Stimulated activated naive CD4-positive, alpha-beta T cell (primary cell): ENCODE data around the gene THAP7.

Experiments
- DNase-seq, 6 experiments: peaks; one replicate each; lab custom pipeline; 2025; lab: John Stamatoyannopoulos, UW

The THAP7 gene

DNA sequence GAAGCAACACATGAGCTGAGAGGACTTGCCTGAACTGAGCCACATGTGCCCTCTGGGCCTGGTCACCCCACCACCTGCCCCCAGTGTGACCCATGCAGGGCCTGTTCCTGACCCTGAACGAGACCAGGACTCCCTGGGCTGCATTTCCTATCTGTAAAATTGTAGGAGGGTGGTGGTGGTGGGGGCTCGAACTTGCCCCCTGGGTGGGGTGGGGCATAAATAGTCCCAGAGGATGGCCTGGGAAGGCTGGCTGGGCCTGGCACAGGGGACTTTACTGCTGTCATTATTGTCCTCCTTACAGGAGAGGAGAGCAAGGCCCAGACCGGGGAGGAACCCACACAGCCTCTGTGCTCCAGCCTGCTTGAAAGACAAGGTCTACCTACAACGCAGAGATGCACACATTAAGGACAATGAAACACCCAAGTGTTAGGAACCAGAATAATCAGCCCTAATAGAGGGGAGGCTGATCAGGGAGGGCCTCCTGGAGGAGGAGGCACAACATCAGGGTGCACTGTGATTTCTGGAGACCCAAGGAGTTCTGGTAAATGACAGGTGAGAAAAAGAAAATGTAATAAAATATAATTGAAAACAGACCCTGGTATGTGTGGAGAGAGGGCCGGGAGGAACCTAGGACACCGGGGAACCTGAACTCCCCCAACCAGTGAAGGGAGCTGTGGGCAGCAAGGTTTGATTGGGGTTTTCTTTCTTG, 37.7 kb downstream of the THAP7 start:
- DNase-seq: no peak

DNA sequence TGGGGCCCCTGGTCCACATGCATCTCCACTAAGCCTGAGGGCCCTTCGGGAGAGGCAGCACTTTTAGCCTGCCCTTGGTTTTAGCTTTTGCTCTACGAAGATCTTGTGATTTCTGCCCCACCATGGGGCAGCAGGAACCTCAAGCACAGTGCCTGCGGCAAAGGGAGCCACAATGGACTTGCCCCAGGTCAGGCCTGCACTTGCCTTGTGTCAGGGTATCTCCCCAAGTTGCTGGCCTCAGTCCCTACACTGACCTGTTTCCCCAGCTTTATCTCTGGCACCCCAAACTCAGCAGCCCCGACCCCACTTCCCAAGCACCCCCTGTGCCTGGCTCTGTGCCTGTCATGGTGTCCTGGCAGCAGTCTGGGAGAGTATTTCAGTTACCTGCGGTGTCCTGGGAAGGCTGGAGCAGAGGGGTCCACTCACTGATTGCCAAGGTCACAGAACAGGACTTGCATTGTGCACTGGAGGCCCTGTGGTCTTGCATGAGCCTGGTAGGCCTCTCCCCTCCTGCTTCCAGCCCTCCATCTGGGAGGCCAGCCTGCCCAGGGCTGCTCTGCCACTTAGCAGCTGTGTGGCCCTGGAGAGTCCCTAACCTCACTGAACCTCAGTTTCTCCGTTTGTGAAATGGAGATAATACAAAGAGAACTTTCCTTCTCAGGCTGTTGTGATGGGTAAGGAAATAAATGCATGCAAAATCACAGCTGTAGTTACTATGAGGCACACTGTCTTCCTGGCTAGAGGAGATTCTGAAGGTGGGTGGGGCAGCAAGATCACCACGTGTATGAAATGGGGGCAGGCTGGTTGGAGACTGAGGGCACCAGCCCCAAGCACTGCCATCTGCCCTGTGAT, 38.5 kb downstream of the THAP7 start:
- no peak for DNase-seq

DNA sequence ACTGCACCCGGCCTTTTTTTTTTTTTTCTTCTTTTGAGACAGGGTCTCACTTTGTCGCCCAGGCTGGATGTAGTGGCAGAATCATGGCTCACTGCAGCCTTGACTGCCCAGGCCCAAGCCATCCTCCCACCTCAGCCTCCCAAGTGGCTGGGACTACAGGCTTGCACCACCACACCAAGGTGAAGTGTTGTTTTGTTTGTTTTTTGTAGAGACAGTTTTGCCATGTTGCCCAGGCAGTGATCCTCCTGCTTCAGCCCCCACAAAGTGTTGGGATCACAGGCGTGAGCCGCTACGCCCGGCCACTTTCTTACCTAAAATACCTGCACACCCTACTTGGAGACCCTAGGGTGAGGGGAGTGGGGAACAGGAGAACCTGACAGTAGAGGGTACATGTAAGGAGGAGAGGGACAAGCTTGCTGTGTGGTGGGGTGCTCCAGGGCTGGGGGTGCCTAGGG, 39.4 kb downstream of the THAP7 start:
- DNase-seq: no peak

DNA sequence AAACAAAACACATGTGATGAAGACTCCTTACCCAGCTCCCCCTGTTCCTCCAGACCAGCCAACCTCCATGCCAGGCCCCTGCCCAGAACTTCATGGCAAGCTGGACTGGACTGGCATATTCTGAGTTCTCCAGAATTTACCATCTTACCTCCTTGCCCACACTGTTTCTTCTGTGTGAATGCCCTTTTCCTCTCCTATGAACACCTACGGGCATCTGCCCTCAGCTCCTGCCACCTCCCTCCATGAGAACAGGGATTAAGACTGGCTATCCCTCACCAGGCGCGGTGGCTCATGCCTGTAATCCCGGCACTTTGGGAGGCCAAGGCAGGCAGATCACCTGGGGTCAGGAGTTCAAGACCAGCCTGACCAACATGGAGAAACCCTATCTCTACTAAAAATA, 41.3 kb downstream of the THAP7 start:
- no peak for DNase-seq

DNA sequence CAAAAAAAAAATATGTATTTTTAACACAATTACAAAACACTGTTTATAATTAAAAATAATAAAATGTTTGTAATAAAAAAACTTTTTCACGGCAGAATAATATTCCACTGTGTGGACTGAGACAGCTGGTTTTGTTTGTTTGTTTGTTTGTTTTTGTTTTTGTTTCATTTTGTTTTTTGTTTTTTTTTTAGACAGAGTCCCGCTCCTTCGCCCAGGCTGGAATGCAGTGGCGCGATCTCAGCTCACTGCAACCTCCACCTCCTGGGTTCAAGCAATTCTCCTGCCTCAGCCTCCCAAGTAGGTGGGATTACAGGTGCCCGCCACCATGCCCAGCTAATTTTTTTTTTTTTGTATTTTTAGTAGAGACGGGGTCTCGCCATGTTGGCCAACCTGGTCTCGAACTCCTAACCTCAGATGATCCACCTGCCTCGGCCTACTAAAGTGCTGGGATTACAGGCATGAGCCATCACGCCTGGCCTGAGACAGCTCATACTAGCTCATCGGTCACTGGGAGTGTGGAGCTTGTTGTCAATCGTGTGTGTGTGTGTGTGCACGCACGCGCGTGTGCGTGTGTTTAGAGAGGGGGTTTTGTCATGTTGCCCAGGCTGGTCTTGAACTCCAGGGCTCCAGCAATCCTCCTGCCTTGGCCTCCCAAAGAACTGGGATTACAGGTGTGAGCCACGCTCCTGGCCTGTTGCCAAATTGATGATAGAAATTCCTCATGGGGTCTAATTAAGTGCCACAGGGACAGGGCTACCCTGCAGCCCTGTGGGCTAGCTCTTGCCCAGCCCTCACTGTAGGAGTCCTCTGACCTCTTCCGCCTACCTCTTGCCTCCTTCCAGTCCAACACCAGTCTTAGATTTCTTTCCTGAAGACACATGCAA, 42.1 kb downstream of the THAP7 start:
- DNase-seq: no peak

DNA sequence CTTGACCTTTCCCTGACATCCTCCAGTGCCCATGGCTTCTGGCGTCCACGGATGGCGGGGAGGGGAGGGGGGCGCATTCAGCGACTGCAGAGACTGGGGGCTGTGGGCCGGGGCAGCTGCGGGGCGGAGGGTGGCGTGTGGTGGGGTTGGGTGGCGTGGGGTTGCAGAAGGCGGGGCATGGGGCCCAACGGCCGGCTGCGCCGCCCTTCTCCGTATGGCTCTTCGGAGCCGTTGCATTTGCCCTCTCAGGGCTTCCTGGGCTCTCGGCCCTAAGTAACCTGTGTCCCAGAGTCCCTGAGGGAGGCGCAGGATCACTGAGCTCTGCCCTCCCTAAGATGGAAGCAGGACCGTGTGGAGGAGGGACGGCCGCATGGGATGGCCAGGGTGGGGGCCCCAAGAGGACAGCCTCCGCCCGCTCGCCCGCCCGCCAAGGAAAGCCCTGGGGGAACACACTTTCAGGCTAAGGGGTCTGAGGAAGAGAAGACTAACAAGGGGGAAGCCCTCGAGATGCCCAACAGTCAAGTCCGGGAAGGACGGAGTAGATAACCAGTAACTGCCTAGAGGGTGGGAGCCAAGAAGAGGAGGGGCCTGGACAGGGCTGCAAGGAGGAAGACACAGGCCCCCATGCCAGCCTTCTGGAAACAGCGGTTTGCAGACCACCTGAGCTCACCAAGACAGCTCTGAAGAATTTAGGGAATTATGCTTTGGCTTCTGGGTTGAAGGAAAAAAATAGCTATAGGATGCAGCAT, 44.1 kb downstream of the THAP7 start:
- no peak for DNase-seq

DNA sequence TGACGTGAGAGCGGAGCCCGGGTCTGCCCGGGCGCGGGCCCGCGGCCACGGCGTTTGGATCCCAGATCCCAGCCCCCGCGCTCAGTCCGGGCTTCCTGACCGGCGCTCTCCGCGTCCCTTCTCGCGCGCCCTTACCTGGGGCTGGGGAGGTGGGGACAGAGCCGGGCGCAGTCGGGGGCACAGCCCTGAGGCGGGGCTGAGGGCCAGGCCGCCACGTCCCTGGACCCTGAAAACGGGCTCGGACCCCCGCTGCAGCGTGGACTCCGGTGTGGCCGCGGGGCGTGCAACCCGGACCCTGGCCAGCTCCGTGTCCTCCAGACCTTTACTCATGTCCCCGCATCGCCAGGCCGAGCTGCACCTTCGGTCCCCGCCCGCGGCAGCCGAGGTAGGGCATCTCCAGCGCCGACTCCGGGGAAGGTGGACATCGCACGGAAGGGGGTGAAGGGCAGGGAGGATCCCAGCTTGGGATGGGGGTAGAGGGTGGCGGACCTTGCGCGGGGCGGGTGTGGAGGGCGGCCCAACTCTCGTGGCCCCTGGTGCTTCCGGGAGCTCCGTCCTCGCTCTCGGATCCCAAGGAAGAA, 44.7 kb downstream of the THAP7 start:
- DNase-seq: no peak

DNA sequence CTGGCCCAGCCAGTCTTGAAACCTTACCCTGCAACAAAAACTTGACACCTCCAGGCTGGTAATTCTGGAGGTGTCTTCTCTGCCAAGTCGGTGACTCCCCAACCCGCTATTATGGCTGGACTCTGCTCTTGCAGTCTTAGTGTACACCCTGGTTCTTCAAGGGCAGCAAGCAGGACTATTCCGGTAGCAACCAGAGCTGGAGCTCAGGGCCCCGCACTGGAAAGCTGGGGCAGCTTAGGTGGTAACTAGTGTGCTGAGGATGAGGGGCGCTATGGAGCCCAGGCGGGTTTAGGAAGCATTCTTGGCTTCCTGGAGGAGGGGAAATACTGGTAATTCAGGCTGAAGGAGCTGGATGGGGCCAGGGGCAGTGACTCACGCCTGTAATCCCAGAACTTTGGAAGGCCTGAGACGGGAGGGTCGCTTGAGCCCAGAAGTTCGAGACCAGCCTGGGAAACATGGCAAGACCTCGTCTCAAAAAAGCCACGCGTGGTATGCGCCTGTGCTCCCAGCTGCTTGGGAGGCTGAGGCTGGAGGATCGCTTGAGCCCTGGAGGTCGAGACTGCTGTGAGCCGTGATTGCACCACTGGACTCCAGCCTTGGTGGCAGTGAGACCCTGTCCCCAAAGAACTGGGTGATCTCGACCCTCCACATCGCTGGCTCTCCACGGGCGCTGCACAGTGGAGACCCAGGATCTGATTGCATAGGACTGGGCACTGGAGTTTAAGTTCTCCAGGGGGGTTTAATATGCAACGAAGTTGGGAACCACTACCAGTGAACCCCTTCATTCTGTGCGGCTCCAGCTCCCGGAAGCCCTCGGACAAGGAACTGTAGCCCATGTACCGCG, 45.4 kb downstream of the THAP7 start:
- no peak for DNase-seq

DNA sequence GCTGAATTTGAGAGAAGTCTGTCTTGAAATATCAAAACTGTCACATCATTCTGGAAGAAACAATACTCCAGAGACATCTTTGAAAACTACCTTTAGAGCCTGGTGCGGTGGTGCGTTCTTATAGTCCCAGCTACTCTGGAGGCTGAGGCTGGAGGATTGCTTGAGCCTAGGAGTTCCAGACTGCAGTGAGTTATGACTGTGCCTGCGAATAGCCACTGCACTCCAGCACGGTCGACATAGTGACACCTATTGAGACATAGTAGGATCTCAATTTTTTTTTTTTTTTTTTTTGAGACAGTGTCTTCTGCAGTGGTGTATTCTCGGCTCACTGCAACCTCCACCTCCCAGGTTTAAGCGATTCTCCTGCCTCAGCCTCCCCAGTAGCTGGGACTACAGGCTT, 46.4 kb downstream of the THAP7 start:
- no peak for DNase-seq

DNA sequence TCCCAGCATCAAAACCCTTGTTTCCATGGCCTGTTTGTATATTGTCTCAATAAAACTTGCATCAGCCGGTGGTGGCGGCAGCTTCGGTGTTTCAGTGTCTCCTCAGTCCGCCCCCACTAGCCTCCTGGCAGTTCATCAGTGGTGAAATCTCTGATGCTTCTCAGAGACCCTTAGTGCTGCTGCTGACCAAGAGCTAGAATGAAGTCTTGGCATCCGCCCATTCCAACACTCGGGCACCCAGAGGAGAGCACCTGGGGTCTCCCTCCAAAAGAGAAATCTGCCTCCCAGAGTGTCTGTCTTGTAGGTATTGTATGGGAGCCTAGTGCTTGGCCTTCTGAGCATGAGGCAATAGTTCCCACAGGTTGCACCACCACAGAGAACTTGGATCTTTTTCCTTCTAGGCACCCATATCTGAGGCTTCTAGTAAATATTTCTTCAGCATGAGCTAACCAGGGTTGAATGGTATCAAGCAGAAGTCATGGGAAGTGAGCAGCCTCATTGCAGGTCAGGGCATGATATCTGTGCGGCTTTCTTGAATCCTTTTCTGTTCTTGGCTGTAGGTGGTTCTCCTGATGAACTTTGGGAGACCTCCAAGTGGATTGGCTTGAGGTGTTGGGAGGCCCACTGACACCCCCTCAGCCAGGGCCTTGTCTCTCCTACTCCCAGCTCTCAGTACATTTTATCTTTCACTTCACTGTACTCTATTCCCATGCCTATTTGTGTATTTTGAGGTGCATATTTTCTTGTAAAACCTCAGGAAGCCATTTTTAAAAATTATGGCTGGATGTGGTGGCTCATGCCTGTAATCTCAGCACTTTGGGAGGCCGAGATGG, 48.0 kb downstream of the THAP7 start:
- DNase-seq: no peak

DNA sequence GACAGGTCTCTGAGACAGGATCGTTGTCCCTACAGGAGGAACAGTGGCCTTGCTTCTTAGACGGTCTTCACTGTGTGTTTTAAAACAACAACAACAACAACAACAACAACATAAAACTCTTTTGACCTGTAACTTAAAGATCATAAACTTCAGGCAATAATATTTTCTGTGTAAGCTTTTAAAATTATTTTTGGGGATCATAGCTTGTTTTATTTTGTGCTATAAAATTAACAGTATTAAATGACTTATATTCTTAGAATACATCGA, 48.6 kb downstream of the THAP7 start:
- no peak for DNase-seq

DNA sequence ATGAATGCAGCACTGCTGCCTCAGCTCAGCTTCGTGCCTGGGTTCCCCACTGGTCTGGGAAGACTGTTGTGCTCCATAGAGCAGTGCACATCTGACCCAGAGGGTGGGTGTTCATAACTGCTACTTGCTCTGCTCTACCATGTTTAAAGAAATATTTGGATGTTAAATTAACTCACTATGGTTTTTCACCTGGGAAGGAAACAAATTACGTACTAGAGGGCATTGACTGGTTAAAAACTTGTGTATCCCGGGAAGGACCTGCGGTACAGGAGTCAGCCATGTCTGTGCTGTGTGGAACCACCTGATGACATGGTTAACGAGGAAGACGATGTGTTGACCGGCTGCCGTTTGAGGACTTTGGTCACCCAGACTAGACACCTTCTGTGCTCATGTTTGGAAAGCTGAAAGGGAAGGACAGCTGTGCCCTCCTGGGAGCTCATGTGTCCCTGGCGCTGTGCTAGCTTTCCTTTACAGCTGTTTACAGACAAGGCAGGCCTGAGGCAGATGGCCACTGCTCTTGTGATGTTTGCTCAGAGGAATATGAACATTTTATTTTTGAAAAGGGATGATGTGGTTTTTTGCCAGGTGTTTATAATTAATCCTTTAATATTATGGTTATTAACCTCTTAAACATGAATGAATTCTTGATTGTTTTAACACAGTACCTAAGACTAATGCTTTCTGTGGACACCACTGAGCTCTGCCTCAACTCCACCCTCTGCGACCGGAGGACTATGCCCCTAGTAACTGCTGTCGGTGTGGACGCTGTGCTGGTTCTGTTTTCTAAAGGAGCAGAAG, 49.2 kb downstream of the THAP7 start:
- peak in 1 of 6 experiments; percentile 25 for DNase-seq

DNA sequence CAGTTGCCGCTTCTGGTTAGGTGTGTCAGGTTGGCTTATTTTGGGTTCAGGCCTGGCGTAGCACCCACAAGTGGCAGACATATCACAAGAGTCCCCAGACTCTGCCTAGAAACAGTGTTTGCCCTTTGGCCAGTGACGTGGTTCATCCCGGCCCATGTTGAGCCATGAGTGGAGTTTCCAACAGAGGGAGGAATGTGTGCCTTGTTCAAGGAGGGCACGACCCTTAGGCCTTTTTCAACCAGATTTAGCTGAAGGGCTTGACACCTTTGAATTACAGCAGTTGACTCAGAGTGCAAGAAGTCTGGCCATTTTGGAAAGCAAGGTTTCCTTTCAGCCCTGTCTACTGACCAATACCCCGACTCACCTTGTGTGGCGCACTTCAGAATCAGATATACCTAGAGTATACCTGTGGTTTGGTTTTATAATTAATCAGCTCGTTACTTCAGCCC, 50.0 kb downstream of the THAP7 start:
- no peak for DNase-seq

DNA sequence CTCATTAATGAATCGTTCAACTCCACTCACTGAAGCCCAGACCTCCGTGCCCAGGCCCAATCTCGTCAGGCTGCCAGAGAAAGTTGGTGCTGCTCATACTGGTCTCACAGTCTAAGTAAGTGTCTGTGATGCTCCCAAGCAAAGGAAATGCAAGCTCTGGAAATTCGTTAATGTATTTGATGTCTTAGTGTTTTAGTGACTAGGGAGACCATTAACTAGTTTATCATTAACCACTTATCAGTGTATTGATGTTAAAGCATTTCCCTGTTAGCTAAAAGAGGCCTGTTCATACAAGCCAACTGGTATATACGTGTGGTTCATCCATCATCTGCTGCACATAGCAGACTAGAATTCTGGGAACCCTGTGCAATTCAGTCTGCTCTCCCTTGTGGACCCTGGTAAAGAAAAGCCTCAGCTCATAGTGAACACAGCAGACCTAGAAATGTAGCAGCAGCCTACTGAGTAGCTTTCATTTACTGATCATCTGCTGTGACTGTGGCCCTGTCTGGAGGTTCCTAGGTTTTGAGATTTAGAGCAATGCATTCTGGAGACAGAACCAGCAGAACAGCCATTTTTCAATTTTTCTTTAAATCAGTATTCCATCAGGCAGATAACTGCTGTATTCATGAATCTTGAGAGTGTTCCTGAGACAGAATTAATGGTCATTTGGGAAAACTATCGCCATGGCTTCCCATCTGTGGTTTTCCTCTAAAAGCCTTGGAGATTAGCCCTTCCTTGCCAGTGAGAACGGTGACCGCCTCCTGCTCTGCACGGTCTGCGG, 50.6 kb downstream of the THAP7 start:
- DNase-seq: no peak

DNA sequence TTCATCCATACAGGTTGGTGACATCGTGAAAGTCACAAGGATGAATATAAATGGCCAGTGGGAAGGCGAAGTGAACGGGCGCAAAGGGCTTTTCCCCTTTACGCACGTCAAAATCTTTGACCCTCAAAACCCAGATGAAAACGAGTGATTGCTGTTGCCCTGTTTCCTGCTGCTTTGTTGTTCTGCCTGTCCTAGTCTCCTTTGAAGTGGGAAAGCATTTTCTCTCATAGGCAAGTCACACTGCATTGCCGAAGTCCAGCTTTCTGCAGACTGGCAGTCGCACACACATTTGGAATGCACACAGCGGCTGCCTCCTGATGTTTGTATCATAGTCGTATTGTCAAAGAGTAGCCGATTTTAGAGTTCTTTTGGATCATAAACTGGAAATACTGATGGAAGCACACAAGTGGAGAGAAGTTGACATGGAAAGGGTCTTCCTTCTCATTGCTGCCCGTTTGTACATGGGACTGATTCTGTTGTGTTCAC, 52.2 kb downstream of the THAP7 start:
- no peak for DNase-seq
